BE2C (cell line): ENCODE results near the gene BEST3.

Experiments used
- DNase-seq: peaks from one replicate; pipeline ENCODE4 v3.0.0-alpha.2; 2020
- H3K27me3 ChIP-seq: fragments of 250-450 bp; sonication (Bioruptor Pico); 2 replicates; pipeline ENCODE4 v1.5.1; 2020; ENCODE audit warnings: mild to moderate bottlenecking
- H3K36me3 ChIP-seq: fragments of 250-450 bp; sonication (Bioruptor Pico); 2 replicates; pipeline ENCODE4 v1.5.1; 2020; ENCODE audit warnings: mild to moderate bottlenecking
- H3K4me1 ChIP-seq: fragments of 250-450 bp; sonication (Bioruptor Pico); 2 replicates; pipeline ENCODE4 v1.5.1; 2020
- H3K4me3 ChIP-seq: 2 replicates; pipeline ENCODE4 v1.5.1; 2011; ENCODE audit warnings: low read depth, low read length
- H3K9me3 ChIP-seq: fragments of 250-450 bp; sonication (Bioruptor Pico); 2 replicates; pipeline ENCODE4 v1.5.1; 2020
- TF ChIP-seq, protein P1 (sequence below): IDR thresholded peaks from 2 replicates; pipeline ENCODE4 v1.5.1; 2012; ENCODE audit warnings: mild to moderate bottlenecking, low read depth, low read length

Gene BEST3

DNA sequence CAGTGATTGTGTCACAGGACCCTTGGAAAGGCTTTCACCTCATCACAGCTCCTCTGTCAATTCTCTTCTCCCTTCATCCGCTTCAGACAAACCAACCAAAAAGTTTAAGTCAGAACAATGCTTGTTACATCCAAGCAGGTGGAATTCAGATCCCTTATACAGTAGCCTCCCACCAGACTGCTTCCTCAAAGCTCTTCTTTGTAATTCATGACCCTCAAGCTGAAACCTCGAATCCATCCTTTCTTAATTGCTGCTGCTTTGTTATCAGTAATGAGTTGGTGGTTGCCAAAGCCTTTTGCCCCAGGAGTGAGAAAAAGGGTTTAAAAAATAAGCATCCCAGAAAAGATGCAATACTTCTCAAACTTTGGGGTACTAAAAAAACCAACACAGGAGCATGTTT, 9.5 kb downstream of the BEST3 start:
- Histone ChIP-seq H3K4me3 (no peak overlapping the region), H3K4me1 (peaks cover 6% of the 10 kb centered on the region), H3K27me3 (no peaks in the 10 kb centered on the region), H3K9me3 (no peaks in the 10 kb centered on the region), H3K36me3 (no peaks in the 10 kb centered on the region)
- no peak for DNase-seq
- TF ChIP-seq, protein P1, sequence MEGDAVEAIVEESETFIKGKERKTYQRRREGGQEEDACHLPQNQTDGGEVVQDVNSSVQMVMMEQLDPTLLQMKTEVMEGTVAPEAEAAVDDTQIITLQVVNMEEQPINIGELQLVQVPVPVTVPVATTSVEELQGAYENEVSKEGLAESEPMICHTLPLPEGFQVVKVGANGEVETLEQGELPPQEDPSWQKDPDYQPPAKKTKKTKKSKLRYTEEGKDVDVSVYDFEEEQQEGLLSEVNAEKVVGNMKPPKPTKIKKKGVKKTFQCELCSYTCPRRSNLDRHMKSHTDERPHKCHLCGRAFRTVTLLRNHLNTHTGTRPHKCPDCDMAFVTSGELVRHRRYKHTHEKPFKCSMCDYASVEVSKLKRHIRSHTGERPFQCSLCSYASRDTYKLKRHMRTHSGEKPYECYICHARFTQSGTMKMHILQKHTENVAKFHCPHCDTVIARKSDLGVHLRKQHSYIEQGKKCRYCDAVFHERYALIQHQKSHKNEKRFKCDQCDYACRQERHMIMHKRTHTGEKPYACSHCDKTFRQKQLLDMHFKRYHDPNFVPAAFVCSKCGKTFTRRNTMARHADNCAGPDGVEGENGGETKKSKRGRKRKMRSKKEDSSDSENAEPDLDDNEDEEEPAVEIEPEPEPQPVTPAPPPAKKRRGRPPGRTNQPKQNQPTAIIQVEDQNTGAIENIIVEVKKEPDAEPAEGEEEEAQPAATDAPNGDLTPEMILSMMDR = no peak

DNA sequence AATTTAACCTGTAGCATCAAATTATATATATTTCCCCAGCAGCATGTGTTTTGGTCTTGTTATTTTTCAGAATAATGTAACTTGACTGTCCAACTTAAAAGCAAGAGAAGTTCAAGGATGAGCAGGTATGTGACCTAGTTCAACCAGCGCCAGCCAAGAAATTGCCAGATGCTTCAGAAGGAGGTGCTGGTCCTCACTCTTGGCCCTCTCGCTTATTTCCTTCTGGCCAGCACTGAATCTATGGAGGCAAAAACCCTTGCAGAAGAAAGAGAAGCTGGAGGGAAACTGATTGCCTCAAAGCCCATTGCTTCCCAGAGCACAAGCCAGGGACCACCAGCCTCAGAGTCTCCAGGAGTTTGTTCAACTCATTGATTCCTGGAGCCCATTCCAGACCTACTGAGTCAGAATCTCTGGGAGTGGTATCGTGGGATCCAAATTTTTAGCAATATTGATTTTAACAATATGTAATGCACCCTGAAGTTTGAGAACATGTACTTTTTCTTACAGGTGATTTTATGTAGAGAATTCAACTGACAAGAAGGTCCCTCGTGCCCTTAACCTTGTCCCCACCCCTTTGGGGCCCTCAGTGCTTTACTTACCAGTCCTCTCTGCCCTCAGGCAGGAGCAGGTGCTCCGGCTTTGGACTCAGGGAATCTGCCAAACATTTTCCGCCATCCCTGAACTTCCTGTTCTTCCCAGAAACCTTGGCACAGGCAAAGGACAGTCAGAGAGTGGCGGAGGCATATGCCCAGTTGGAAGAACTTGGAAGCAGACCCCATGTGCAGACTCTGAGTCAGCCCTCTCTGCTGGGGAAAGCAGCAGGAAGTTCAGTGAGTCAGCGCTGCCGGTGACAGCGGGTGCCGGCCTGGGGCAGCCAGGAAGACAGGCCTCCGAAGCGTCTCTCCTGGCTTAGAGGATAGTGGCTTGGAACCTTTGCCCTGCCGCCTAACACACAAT, 10.4 kb downstream of the BEST3 start:
- Histone ChIP-seq H3K4me3 (no peak overlapping the region), H3K9me3 (no peaks in the 10 kb centered on the region), H3K27me3 (no peaks in the 10 kb centered on the region), H3K36me3 (no peaks in the 10 kb centered on the region), H3K4me1 (peaks cover 6% of the 10 kb centered on the region)
- TF ChIP-seq, protein P1 = no peak
- peak; percentile 73 for DNase-seq

DNA sequence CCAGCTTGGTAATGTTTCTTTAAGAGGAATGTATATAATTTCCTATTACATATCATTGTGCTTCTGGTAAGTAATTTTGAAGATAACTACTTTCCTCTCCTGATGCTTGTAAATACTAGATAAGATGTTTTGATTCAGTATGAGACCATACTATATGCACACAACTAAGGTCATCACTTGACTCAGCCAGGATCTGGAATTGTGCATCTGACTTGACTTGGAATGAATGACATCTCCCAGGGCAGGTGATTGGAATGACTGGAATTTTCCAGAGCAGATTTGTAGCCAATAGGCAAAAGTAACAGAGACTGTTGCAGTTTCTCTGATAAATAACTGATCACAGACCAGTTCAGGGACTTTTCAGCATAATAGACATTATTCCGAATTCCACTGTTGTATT, 11.1 kb downstream of the BEST3 start:
- Histone ChIP-seq H3K9me3 (no peaks in the 10 kb centered on the region), H3K4me3 (no peak overlapping the region), H3K36me3 (no peaks in the 10 kb centered on the region), H3K27me3 (peaks cover 1% of the 10 kb centered on the region), H3K4me1 (peaks cover 6% of the 10 kb centered on the region)
- TF ChIP-seq, protein P1 = no peak
- DNase-seq = no peak

DNA sequence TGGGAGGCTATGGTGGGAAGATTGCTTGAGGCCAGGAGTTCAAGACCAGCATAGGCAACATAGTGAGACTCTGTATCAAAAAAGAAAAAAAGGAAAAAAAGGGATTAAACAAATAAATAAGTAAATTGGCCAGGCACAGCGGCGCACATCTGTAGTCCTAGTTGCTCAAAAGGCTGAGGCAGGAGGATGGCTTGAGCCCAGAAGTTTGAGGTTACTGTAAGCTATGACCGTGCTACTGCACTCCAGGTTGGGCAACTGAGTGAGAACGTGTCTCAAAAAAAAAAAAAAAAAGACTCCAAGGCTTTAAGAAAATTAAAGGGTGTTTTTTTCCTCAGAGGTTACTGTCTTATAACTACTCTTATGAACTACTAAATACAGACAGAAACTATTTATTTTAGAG, 11.7 kb downstream of the BEST3 start:
- TF ChIP-seq, protein P1 = no peak

DNA sequence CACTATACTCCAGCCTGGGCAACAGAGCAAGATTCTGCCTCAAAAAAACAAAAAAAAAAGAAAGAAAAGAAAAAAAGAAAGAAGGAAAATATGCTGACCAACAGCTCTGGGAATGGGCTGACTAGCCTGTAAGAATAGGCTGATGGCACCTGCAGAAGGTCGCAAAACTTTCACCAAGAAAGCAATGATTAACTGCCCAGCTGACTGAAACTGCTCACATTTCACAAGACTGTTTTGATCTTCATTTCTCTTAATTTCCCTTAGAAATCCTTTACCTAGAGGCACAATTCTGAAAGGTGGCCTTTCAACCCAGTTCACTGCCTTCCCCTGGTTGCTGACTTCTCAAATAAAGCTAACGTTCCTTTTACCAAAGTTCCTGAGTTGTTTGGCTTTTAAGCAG, 12.4 kb downstream of the BEST3 start:
- H3K4me1 ChIP-seq = peaks cover 6% of the 10 kb centered on the region
- TF ChIP-seq, protein P1 = no peak
- H3K9me3 ChIP-seq = no peaks in the 10 kb centered on the region
- H3K4me3 ChIP-seq = no peak overlapping the region
- DNase-seq = no peak
- peaks cover 6% of the 10 kb centered on the region for H3K27me3 ChIP-seq
- H3K36me3 ChIP-seq = no peaks in the 10 kb centered on the region

More for the DNA sequence above, 11.7 kb downstream of the BEST3 start:
- Histone ChIP-seq H3K4me1 (peaks cover 6% of the 10 kb centered on the region), H3K36me3 (no peaks in the 10 kb centered on the region), H3K4me3 (no peak overlapping the region), H3K27me3 (peaks cover 6% of the 10 kb centered on the region), H3K9me3 (no peaks in the 10 kb centered on the region)
- no peak for DNase-seq

DNA sequence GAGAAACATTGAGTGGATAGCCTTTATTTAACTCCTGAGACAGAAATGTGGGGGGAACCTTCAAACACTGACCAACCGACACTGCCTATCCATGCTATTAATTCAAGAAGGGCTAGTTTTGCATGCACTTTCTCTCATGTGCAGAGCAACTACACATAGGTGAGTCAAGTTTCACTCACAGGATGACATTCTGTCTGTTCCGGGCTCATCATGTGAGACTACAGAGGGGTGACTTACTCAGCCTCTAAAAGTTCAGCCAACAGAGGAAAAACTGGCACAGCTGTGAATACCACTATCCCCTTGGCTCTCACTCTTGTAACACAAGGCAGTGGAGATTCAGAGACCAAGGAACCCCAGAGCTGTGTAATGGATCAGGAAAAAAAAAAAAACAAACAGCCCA, 13.3 kb downstream of the BEST3 start:
- H3K4me3 ChIP-seq = no peak overlapping the region
- no peaks in the 10 kb centered on the region for H3K36me3 ChIP-seq
- no peak for DNase-seq
- no peaks in the 10 kb centered on the region for H3K9me3 ChIP-seq
- H3K4me1 ChIP-seq = peaks cover 6% of the 10 kb centered on the region
- TF ChIP-seq, protein P1 = no peak
- H3K27me3 ChIP-seq = peaks cover 6% of the 10 kb centered on the region
